MM.1S (cell line): ENCODE results near the gene PTTG2.

Experiments used
- CTCF ChIP-seq: fragments of 300-600 bp; sonication (generic); IDR thresholded peaks from 2 replicates; pipeline ENCODE4 v1.5.1; 2016; ENCODE audit warnings: antibody characterized with exemption, low read length, mixed read lengths
- EZH2 ChIP-seq: fragments of 300-600 bp; sonication (generic); optimal IDR thresholded peaks from 2 replicates; pipeline ENCODE3; 2017; ENCODE audit warnings: low read depth, mild to moderate bottlenecking, antibody characterized with exemption, low read length, mixed read lengths
- EZH2phosphoT487 ChIP-seq: fragments of 300-600 bp; sonication (generic); IDR thresholded peaks from 2 replicates; pipeline ENCODE4 v1.6.1; 2018; ENCODE audit warnings: antibody characterized with exemption, low read length

DNA sequence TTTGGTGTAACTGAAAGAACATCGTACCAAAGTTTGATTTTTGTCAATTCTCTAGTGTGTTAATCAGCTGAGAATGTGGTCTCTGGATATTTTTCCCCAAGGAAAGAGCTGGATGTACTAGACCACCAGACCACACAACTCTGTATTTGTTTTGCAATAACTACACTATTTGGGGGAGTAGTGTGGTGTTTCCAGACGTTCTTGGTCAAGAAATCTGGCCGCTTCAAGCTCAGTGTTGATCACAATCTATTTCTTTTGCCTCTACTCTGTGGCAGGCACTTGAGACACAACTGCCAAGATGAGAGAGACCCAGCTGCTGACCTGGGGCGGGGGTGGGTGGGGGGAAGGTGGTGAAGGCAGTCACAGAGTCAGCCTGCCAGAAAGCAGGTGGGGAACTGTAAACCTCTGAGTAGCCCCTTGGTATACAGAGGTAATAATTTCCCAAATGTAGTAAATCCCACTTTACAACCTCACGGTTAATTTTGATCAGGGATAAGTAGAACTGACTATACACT lies 30.6 kb downstream of the PTTG2 start:
- TF ChIP-seq CTCF (no peak), EZH2 (no peak), EZH2phosphoT487 (no peak)
